ENCODE measurements around the gene BACH2. TPM values are rescaled to one million over a fixed set of nuclear protein-coding genes. Genes with fewer than 3 reads are reported as not detected.

Gene BACH2
- total RNA-seq, 1 donor from 2014 or later = 7.8 TPM

DNA sequence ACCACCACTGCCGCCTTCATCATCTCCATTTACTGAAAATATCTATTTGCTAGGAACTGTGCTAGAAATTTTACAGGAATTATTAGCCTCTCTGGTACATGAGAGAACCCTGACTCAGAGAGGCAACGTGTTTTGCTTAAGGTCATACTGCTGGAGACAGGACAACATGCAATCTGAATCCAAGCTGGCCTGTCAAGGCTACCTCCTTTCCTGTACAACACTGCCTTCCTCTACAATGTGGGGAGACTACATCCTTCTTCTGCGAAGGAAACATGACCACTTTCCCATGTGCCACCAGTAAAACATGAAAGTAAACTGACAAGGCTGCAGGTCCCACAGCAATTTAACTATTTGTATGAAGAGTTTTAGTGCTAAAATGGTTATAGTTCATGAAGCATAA is 200.9 kb downstream of the BACH2 start:
- Mint-ChIP-seq H3K27ac (ENCODE audit: unreplicated experiment) (no peak overlapping the region), H3K4me1 (ENCODE audit: low read depth) (peaks cover 36% of the 10 kb centered on the region), H3K36me3 (ENCODE audit: low read depth) (no peaks in the 10 kb centered on the region), H3K4me3 (ENCODE audit: unreplicated experiment) (no peak overlapping the region), H3K9me3 (ENCODE audit: low read depth) (no peaks in the 10 kb centered on the region), H3K27me3 (ENCODE audit: low read depth) (no peaks in the 10 kb centered on the region)
- TF ChIP-seq, protein P1, sequence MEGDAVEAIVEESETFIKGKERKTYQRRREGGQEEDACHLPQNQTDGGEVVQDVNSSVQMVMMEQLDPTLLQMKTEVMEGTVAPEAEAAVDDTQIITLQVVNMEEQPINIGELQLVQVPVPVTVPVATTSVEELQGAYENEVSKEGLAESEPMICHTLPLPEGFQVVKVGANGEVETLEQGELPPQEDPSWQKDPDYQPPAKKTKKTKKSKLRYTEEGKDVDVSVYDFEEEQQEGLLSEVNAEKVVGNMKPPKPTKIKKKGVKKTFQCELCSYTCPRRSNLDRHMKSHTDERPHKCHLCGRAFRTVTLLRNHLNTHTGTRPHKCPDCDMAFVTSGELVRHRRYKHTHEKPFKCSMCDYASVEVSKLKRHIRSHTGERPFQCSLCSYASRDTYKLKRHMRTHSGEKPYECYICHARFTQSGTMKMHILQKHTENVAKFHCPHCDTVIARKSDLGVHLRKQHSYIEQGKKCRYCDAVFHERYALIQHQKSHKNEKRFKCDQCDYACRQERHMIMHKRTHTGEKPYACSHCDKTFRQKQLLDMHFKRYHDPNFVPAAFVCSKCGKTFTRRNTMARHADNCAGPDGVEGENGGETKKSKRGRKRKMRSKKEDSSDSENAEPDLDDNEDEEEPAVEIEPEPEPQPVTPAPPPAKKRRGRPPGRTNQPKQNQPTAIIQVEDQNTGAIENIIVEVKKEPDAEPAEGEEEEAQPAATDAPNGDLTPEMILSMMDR (IDR thresholded peaks at IDR 0.05) = no peak
- no peak for DNase-seq (ENCODE audit: low spot score)

DNA sequence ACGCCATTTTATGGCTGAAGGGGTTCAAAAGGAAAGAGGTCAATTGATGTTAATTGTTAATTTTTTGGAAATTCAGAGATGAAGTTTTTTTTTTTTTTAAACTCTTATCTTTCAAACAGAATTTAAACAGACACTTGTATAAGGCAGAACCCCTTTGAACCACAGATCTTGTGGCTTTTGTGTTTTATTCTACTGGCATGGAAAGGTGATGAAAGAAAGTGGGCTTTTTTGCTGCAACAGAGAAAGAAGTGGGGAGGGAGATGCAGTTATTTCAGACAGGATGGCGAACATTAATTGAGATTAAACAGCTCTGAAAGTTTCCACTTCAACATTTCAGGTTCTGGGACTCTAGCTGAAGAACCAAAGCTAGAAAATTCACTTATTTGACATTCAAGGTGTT is 201.5 kb downstream of the BACH2 start:
- no peak for DNase-seq (ENCODE audit: low spot score)
- Mint-ChIP-seq H3K9me3 (ENCODE audit: low read depth) (no peaks in the 10 kb centered on the region), H3K36me3 (ENCODE audit: low read depth) (no peaks in the 10 kb centered on the region), H3K27me3 (ENCODE audit: low read depth) (no peaks in the 10 kb centered on the region), H3K27ac (ENCODE audit: unreplicated experiment) (no peak overlapping the region), H3K4me1 (ENCODE audit: low read depth) (peaks cover 36% of the 10 kb centered on the region), H3K4me3 (ENCODE audit: unreplicated experiment) (no peak overlapping the region)
- TF ChIP-seq, protein P1 (IDR thresholded peaks at IDR 0.05) = no peak

- H3K36me3 Mint-ChIP-seq (ENCODE audit: low read depth) = no peaks in the 10 kb centered on the region
- TF ChIP-seq, protein P1 (IDR thresholded peaks at IDR 0.05) = no peak
- H3K27me3 Mint-ChIP-seq (ENCODE audit: low read depth) = no peaks in the 10 kb centered on the region
- H3K9me3 Mint-ChIP-seq (ENCODE audit: low read depth) = no peaks in the 10 kb centered on the region
- H3K4me3 Mint-ChIP-seq (ENCODE audit: unreplicated experiment) = no peak overlapping the region
- peaks cover 32% of the 10 kb centered on the region for H3K4me1 Mint-ChIP-seq (ENCODE audit: low read depth)
- no peak overlapping the region for H3K27ac Mint-ChIP-seq (ENCODE audit: unreplicated experiment)
- no peak for DNase-seq (ENCODE audit: low spot score)
Observed at GRCh38 chr6:90093558-90094073, 203.0 kb downstream of the BACH2 start.

GRCh38 chr6:90090866-90091265 is 205.8 kb downstream of the BACH2 start:
- no peaks in the 10 kb centered on the region for H3K27me3 Mint-ChIP-seq (ENCODE audit: low read depth)
- no peak overlapping the region for H3K4me3 Mint-ChIP-seq (ENCODE audit: unreplicated experiment)
- H3K36me3 Mint-ChIP-seq (ENCODE audit: low read depth) = no peaks in the 10 kb centered on the region
- DNase-seq (ENCODE audit: low spot score) = no peak
- TF ChIP-seq, protein P1 (IDR thresholded peaks at IDR 0.05) = no peak
- H3K27ac Mint-ChIP-seq (ENCODE audit: unreplicated experiment) = no peak overlapping the region
- peaks cover 25% of the 10 kb centered on the region for H3K4me1 Mint-ChIP-seq (ENCODE audit: low read depth)
- H3K9me3 Mint-ChIP-seq (ENCODE audit: low read depth) = no peaks in the 10 kb centered on the region

GRCh38 chr6:90088009-90088408 is 208.6 kb downstream of the BACH2 start:
- H3K4me1 Mint-ChIP-seq (ENCODE audit: low read depth) = peaks cover 20% of the 10 kb centered on the region
- H3K4me3 Mint-ChIP-seq (ENCODE audit: unreplicated experiment) = no peak overlapping the region
- no peaks in the 10 kb centered on the region for H3K27me3 Mint-ChIP-seq (ENCODE audit: low read depth)
- H3K27ac Mint-ChIP-seq (ENCODE audit: unreplicated experiment) = peak overlapping the region; percentile 70
- H3K9me3 Mint-ChIP-seq (ENCODE audit: low read depth) = no peaks in the 10 kb centered on the region
- DNase-seq (ENCODE audit: low spot score) = no peak
- TF ChIP-seq, protein P1 (IDR thresholded peaks at IDR 0.05) = no peak
- no peaks in the 10 kb centered on the region for H3K36me3 Mint-ChIP-seq (ENCODE audit: low read depth)

Data from chondrocyte (in vitro differentiated cells).